ENCODE results near the gene PFDN6.
"Not testable (repeated sequence)": the region's sequence is repeated elsewhere in the genome, so short reads cannot be mapped to it uniquely, and the experiment has no call there.

Gene PFDN6

GRCh38 chr6:33273924-33274902, 15.2 kb upstream of the PFDN6 start:
- no peak for DNase-seq

GRCh38 chr6:33275795-33276580, 13.4 kb upstream of the PFDN6 start:
- DNase-seq: not testable (repeated sequence)

- DNase-seq: no peak
These were observed 12.9 kb upstream of the PFDN6 start for GRCh38 chr6:33276581-33276863.

GRCh38 chr6:33276864-33277662, 12.3 kb upstream of the PFDN6 start, which contains the start of gene B3GALT4:
Gene B3GALT4, plus strand, starts transcription at chr6:33277123. Its CDS starts 297 bp downstream, at chr6:33277420.
- peak; percentile 47 for DNase-seq

- no peak for DNase-seq
These were observed 11.6 kb upstream of the PFDN6 start for GRCh38 chr6:33277663-33278391.

- no peak for DNase-seq
These were observed 11.0 kb upstream of the PFDN6 start for GRCh38 chr6:33278392-33278741.

- no peak for DNase-seq
These were observed 10.6 kb upstream of the PFDN6 start for GRCh38 chr6:33278810-33279209.

GRCh38 chr6:33279257-33279695, 10.1 kb upstream of the PFDN6 start:
- DNase-seq: no peak

GRCh38 chr6:33279971-33280511, 9.4 kb upstream of the PFDN6 start:
- DNase-seq: peak; percentile 32

- no peak for DNase-seq
These were observed 8.9 kb upstream of the PFDN6 start for GRCh38 chr6:33280539-33280938.

GRCh38 chr6:33285214-33285613, 4.2 kb upstream of the PFDN6 start:
- DNase-seq: not testable (repeated sequence)

- DNase-seq: no peak
These were observed 2.2 kb upstream of the PFDN6 start for GRCh38 chr6:33286946-33287914.

- no peak for DNase-seq
These were observed 1.1 kb upstream of the PFDN6 start for GRCh38 chr6:33288141-33288920.

- DNase-seq: no peak
These were observed 449 bp downstream of the PFDN6 start for GRCh38 chr6:33289784-33290315.

- DNase-seq: no peak
These were observed 1.1 kb downstream of the PFDN6 start for GRCh38 chr6:33290459-33290858.

GRCh38 chr6:33292996-33293682, 3.7 kb downstream of the PFDN6 start:
- DNase-seq: no peak

GRCh38 chr6:33294086-33294823, 4.9 kb downstream of the PFDN6 start:
- DNase-seq: no peak
